Ectodermal cell (in vitro differentiated cells): ENCODE data around the gene BTBD9.

Source experiments
- H3K27ac ChIP-seq: 2 replicates; pipeline ENCODE4 v1.7.0; 2013; ENCODE audit warnings: mild to moderate bottlenecking, low read depth, low read length; ENCODE audit not compliant: insufficient read depth, poor library complexity, severe bottlenecking
- H3K27me3 ChIP-seq: 2 replicates; pipeline ENCODE4 v1.7.0; 2013; ENCODE audit warnings: mild to moderate bottlenecking, low read length; ENCODE audit not compliant: insufficient read depth, control insufficient read depth, poor library complexity, severe bottlenecking
- H3K36me3 ChIP-seq: one replicate; pipeline ENCODE4 v1.7.0; 2013; ENCODE audit warnings: low read length; ENCODE audit not compliant: control insufficient read depth, insufficient read depth
- H3K4me1 ChIP-seq: one replicate; pipeline ENCODE4 v1.7.0; 2013; ENCODE audit warnings: low read length; ENCODE audit not compliant: control insufficient read depth, insufficient read depth
- H3K4me3 ChIP-seq: 2 replicates; pipeline ENCODE4 v1.7.0; 2013; ENCODE audit warnings: low read depth, low read length, control low read depth; ENCODE audit not compliant: insufficient read depth
- H3K9me3 ChIP-seq: 2 replicates; pipeline ENCODE4 v1.7.0; 2013; ENCODE audit warnings: mild to moderate bottlenecking, low read length, moderate library complexity; ENCODE audit not compliant: control insufficient read depth
- WGBS, 2 experiments: methylation state at CpG; one replicate each; pipeline ENCODE4 v1.1.7; 2013; ENCODE audit warnings: missing lambda C conversion rate in 2 of 2; 5-methylcytosine and 5-hydroxymethylcytosine counted together

BTBD9 gene

GRCh38 chr6:38445925-38446324, 193.8 kb downstream of the BTBD9 start:
- WGBS, 2 experiments: 89 to 90% methylated on average over 2 of the region's 2 CpGs
- no peaks in the 10 kb centered on the region for H3K9me3 ChIP-seq

DNA sequence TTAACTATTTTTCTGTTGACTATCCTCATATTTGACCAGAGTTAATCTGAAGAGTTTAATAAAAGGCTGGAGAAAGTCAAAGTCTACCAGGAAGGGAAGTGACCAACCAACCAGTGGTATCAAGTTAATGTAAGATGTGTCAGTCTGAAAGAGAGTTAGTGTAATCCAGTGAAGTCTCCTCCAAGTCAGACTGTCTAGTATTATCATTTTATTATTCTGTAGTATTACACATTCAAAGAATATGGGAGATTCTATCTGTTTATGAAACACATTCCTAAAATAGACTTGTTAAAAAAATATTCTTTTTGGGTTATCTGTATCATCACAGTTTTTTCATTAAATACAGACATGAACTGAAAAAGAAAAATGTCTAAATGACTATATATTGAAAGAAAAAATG, 194.4 kb downstream of the BTBD9 start:
- Histone ChIP-seq H3K27ac (no peak overlapping the region), H3K9me3 (no peaks in the 10 kb centered on the region), H3K36me3 (no peaks in the 10 kb centered on the region), H3K4me1 (no peaks in the 10 kb centered on the region), H3K4me3 (no peak overlapping the region), H3K27me3 (no peaks in the 10 kb centered on the region)

More at GRCh38 chr6:38445925-38446324, 193.8 kb downstream of the BTBD9 start:
- Histone ChIP-seq H3K36me3 (no peaks in the 10 kb centered on the region), H3K4me1 (no peaks in the 10 kb centered on the region), H3K4me3 (no peak overlapping the region), H3K27ac (no peak overlapping the region), H3K27me3 (no peaks in the 10 kb centered on the region)

DNA sequence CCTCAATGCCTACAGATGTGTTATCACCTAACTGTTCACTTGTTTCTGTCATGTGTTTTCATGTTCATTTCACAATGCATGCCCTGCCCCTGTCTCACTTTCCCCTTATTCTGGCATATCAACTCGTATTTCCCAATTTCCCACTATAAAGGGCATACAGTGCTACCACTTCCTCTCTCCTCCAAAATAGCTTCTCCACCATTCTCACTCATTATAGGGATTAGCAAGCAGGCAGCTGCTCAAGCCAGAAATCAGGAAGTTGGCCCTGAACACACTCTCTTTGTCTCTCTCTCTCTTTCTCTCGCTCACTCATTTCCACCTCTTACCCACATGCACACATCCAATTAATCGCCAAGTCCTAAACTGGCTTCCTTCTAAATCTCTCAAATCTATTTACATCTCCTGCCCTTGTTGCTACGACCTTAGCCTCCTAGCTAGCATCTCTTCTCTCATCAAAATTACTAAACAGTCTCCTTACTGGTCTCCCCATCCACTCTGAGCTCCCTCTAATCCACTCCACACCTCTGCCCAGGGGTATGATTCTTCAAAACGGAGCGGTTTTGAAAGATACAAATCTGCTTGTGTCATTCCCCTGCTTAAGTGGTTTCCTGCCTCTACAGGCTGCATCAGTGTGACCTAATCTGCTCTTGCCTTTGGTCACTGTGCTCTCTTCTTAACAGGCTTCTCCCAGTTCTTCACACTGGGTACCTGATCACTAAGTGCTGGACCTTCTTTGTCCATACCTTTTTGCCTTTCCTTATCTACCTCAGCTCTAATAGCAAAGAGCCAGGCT, 196.2 kb downstream of the BTBD9 start:
- Histone ChIP-seq H3K4me3 (no peak overlapping the region), H3K27me3 (no peaks in the 10 kb centered on the region), H3K4me1 (no peaks in the 10 kb centered on the region), H3K27ac (no peak overlapping the region), H3K36me3 (no peaks in the 10 kb centered on the region), H3K9me3 (no peaks in the 10 kb centered on the region)
- 91 to 93% methylated on average over 6 of the region's 6 CpGs for WGBS, 2 experiments

DNA sequence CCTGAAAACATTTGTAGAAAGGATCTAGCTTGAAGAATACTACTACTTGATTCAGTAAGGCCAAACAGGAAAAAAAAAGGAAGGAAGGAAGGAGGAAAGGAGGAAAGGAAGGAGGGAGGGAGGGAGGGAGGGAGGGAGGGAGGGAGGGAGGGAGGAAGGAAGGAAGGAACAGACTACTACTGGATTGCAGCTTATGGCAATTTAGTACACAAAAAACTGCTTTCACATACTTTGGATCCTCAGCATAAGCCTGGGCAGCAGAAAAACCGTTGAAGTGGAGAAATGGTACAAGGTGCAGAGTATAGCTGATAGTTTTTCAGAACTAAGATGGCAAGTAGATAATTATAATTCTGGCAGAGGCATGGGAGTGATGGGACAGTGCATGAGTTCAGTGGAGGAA, 201.6 kb downstream of the BTBD9 start:
- no peak overlapping the region for H3K4me3 ChIP-seq
- 92 to 94% methylated on average over 1 of the region's 1 CpG for WGBS, 2 experiments
- H3K27me3 ChIP-seq: no peaks in the 10 kb centered on the region
- no peaks in the 10 kb centered on the region for H3K36me3 ChIP-seq
- no peaks in the 10 kb centered on the region for H3K9me3 ChIP-seq
- no peaks in the 10 kb centered on the region for H3K4me1 ChIP-seq
- no peak overlapping the region for H3K27ac ChIP-seq

DNA sequence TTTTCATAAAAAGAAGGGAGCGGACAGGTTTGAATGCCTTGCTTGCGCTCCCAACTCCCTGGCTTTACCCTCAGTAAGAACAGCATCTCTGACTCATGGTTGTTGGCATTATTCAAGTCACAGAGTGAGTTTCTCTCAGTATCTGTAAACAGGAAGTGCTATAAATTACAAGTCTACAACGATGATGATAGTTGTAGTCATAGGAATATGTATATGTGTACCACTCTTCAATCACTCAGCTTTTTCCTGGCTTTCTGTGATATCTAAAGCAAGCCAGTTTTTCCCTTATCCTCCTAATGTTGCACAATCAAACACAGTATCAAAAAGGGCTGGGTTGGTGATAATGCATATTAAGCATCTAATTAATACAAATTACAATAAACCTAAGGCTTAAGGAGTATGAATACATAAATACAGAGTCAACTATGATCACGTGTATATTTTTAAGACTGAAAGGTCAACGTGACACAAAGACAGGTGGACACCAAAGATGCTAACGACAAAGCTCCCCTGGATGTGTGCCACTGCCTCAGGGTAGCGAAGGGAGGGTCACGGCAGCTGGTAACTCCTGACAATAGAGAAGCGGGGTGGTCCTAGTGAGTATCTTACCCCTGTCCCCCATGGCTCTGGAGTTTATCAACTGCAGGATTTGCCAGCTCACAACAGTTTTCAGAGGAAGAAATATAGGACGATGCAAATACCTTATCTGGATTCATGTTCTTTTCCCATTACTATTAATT, 202.8 kb downstream of the BTBD9 start:
- Histone ChIP-seq H3K27ac (no peak overlapping the region), H3K9me3 (no peaks in the 10 kb centered on the region), H3K27me3 (no peaks in the 10 kb centered on the region), H3K4me1 (no peaks in the 10 kb centered on the region), H3K36me3 (no peaks in the 10 kb centered on the region), H3K4me3 (no peak overlapping the region)
- WGBS, 2 experiments: 87 to 89% methylated on average over 8 to 10 of the region's 10 CpGs

- WGBS, 2 experiments: 90 to 96% methylated on average over 5 of the region's 5 CpGs
- no peak overlapping the region for H3K4me3 ChIP-seq
- no peaks in the 10 kb centered on the region for H3K36me3 ChIP-seq
- H3K4me1 ChIP-seq: no peaks in the 10 kb centered on the region
- no peaks in the 10 kb centered on the region for H3K9me3 ChIP-seq
- no peaks in the 10 kb centered on the region for H3K27me3 ChIP-seq
- H3K27ac ChIP-seq: no peak overlapping the region
Measured at GRCh38 chr6:38435330-38435729, 204.4 kb downstream of the BTBD9 start.

DNA sequence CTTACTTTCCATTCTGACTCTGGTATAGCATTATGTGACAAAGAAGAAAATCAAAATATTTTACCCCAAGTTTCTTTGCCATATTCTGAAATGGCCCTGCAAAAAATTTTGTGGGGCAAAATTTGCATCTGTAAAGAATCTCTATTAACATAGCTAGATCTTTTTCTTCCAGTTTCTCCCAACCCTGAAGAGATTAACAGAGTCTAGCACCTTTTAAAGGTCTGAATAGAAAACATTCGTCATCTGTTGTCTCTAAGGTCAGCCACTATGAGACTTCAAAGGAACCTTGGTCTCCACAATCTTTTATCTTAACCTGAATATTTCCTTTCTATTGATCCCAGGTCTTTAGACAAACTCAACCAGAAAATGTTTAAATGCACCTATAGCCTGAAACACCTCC, 205.7 kb downstream of the BTBD9 start:
- 83 to 89% methylated on average over 1 of the region's 1 CpG for WGBS, 2 experiments

GRCh38 chr6:38432479-38432878, 207.2 kb downstream of the BTBD9 start:
- H3K4me1 ChIP-seq: no peaks in the 10 kb centered on the region
- WGBS, 2 experiments: 93 to 98% methylated on average over 1 of the region's 1 CpG
- H3K4me3 ChIP-seq: no peak overlapping the region
- H3K36me3 ChIP-seq: no peaks in the 10 kb centered on the region
- H3K27me3 ChIP-seq: no peaks in the 10 kb centered on the region
- H3K27ac ChIP-seq: no peak overlapping the region
- no peaks in the 10 kb centered on the region for H3K9me3 ChIP-seq

More for the DNA sequence above, 205.7 kb downstream of the BTBD9 start:
- H3K4me3 ChIP-seq: no peak overlapping the region
- no peaks in the 10 kb centered on the region for H3K4me1 ChIP-seq
- H3K9me3 ChIP-seq: no peaks in the 10 kb centered on the region
- H3K27ac ChIP-seq: no peak overlapping the region
- H3K27me3 ChIP-seq: no peaks in the 10 kb centered on the region
- H3K36me3 ChIP-seq: no peaks in the 10 kb centered on the region

- Histone ChIP-seq H3K9me3 (no peaks in the 10 kb centered on the region), H3K36me3 (no peaks in the 10 kb centered on the region), H3K27me3 (no peaks in the 10 kb centered on the region), H3K4me1 (no peaks in the 10 kb centered on the region), H3K4me3 (no peak overlapping the region), H3K27ac (no peak overlapping the region)
- 88 to 96% methylated on average over 2 to 3 of the region's 3 CpGs for WGBS, 2 experiments
Measured at GRCh38 chr6:38432079-38432478, 207.7 kb downstream of the BTBD9 start.

GRCh38 chr6:38429546-38429945, 210.2 kb downstream of the BTBD9 start:
- Histone ChIP-seq H3K9me3 (no peaks in the 10 kb centered on the region), H3K27me3 (no peaks in the 10 kb centered on the region), H3K36me3 (no peaks in the 10 kb centered on the region), H3K4me3 (no peak overlapping the region), H3K4me1 (no peaks in the 10 kb centered on the region), H3K27ac (no peak overlapping the region)
- WGBS, 2 experiments: 95 to 96% methylated on average over 3 of the region's 3 CpGs
